Measurements from ENCODE around the gene PCP4. TPM values are rescaled to one million over a fixed set of nuclear protein-coding genes. Genes with fewer than 3 reads are reported as not detected.

PCP4 gene
- 100 to 1,000 TPM in 3 of 4 donors, 10 to 100 TPM in 1; 67.9 to 318 (median 238) TPM for total RNA-seq

DNA sequence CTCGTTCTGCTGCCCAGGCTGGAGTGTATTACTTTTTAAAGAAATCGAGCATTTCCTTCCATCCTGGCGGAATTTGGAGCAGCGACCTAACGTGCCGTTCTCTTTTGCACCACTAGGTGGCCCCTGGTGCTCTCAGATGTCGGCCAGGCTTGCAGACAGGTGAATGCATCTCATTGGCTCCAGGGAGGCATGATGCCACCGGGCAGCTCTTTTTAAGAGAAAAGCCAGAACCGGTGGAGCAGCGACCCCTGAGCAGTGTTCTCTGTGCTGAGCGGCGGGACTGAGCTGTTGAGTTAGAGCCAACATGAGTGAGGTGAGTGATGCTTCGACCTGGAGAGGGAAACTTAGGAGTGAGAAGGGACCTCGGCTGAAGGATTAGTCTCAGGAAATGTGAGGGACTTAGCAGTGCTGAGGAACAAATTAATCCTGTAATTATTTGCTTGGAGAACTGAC lies at the start of gene PCP4:
TSS of gene PCP4 (plus strand) at position 241 of the 453 bp plus-strand sequence. CDS start at position 305, 64 bp downstream.
- H3K27ac ChIP-seq, result peak within 1 kb of the TSS; percentile 96 to 99 (median 99)
- WGBS, 2 donors, result 2 to 4% methylated on average over 14 of the region's 14 CpGs
- peak within 1 kb of the TSS in 2 of 3 donors; percentile 16 to 20 for H3K4me3 ChIP-seq (replicated peaks in 1 of 3)
- H3K27me3 ChIP-seq, result no peaks in the 10 kb centered on the region
- intact Hi-C loops (cut with DNase I), result loop anchor here (5.0 kb wide), 1 partner anchor 45 kb away; no protein-coding TSS in a partner anchor
- no peaks in the 10 kb centered on the region for H3K9me3 ChIP-seq
- TF ChIP-seq POLR2A (IDR thresholded peaks at IDR 0.05), result peak; percentile 16 to 97
- TF ChIP-seq, protein P1, sequence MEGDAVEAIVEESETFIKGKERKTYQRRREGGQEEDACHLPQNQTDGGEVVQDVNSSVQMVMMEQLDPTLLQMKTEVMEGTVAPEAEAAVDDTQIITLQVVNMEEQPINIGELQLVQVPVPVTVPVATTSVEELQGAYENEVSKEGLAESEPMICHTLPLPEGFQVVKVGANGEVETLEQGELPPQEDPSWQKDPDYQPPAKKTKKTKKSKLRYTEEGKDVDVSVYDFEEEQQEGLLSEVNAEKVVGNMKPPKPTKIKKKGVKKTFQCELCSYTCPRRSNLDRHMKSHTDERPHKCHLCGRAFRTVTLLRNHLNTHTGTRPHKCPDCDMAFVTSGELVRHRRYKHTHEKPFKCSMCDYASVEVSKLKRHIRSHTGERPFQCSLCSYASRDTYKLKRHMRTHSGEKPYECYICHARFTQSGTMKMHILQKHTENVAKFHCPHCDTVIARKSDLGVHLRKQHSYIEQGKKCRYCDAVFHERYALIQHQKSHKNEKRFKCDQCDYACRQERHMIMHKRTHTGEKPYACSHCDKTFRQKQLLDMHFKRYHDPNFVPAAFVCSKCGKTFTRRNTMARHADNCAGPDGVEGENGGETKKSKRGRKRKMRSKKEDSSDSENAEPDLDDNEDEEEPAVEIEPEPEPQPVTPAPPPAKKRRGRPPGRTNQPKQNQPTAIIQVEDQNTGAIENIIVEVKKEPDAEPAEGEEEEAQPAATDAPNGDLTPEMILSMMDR (IDR thresholded peaks at IDR 0.05), result peak; percentile 69 to 99 (median 88)
- peak; percentile 93 to 95 for DNase-seq
- peaks cover 43 to 44% of the 10 kb centered on the region in 2 donors for H3K4me1 ChIP-seq
- no peaks in the 10 kb centered on the region for H3K36me3 ChIP-seq

DNA sequence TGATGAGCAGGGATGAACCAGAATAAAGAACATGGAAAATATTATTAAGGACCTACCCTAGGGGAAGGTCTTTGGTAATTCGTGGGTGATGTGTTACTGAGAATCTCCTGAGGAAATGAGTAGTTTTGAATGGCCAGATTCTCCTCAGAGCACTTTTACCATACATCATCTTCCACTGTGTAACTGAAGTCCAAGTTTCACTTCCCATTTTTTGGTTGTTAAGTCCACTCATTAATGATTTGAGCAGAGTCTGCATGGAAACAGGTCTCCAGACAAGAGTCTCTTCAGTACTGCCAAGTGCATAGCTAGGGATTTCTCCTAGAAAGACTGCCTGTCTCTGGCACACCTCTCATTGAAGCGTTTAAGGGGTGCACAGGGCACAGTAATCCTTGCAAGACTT lies 48.7 kb upstream of the PCP4 start:
- intact Hi-C loops (cut with DNase I), result no loop called here
- H3K27me3 ChIP-seq, result no peaks in the 10 kb centered on the region
- no peaks in the 10 kb centered on the region for H3K4me1 ChIP-seq
- 65 to 80% methylated on average over 2 of the region's 2 CpGs for WGBS, 2 donors
- H3K9me3 ChIP-seq, result no peaks in the 10 kb centered on the region
- TF ChIP-seq POLR2A (IDR thresholded peaks at IDR 0.05), result no peak
- TF ChIP-seq, protein P1 (IDR thresholded peaks at IDR 0.05), result no peak
- no peak overlapping the region for H3K4me3 ChIP-seq (replicated peaks in 1 of 3)
- no peaks in the 10 kb centered on the region for H3K36me3 ChIP-seq
- DNase-seq, result no peak
- H3K27ac ChIP-seq, result no peak overlapping the region

DNA sequence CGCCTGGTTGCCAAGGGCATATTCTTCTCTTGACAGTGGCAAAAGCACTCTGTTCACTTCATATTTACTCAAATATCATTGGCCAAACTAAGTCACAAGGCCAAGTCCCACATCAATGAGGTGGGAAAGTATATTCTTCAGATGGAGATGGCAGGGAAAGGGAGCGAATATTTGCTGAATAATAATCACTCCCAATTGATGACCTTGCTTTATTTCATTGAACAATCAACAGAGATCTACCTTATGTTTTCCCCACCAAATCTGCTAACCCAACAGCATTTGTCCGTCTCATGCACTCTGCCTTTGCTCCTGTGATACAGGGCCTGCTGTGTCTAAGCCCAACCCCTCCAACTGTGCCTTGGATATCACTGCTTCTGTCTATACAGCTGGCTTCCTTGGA lies 45.2 kb upstream of the PCP4 start:
- TF ChIP-seq, protein P1 (IDR thresholded peaks at IDR 0.05), result no peak
- no peak for TF ChIP-seq POLR2A (IDR thresholded peaks at IDR 0.05)
- no peaks in the 10 kb centered on the region for H3K36me3 ChIP-seq
- no peak overlapping the region for H3K4me3 ChIP-seq (replicated peaks in 1 of 3)
- intact Hi-C loops (cut with DNase I), result no loop called here
- WGBS, 2 donors, result 97 to 98% methylated on average over 3 of the region's 3 CpGs
- H3K27me3 ChIP-seq, result no peaks in the 10 kb centered on the region
- no peak for DNase-seq
- no peaks in the 10 kb centered on the region for H3K4me1 ChIP-seq
- no peak overlapping the region for H3K27ac ChIP-seq
- H3K9me3 ChIP-seq, result no peaks in the 10 kb centered on the region

DNA sequence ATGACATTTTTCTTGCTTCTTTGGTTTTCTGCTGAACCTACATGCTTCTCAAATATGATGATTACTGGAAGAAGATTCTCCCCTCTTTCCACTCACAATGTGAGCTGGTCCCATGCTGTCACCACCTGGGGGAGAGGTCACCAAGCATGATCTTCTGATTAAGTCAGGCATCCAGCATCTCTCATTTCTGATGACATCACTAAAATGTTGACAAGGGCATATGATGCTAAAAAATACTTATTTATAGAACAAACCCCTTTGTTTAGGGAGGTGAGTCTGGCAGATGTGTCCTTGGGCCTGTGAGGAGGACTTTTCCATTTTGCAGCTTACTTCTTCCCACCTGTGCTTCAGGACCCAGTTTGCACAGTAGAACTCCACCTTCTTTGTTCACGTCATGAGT lies 42.0 kb upstream of the PCP4 start:
- no peak for TF ChIP-seq POLR2A (IDR thresholded peaks at IDR 0.05)
- TF ChIP-seq, protein P1 (IDR thresholded peaks at IDR 0.05), result no peak
- intact Hi-C loops (cut with DNase I), result no loop called here
- 88 to 96% methylated on average over 1 of the region's 1 CpG for WGBS, 2 donors
- Histone ChIP-seq H3K4me3 (replicated peaks in 1 of 3) (no peak overlapping the region), H3K36me3 (no peaks in the 10 kb centered on the region), H3K27ac (no peak overlapping the region), H3K27me3 (no peaks in the 10 kb centered on the region), H3K4me1 (no peaks in the 10 kb centered on the region), H3K9me3 (no peaks in the 10 kb centered on the region)
- DNase-seq, result no peak

DNA sequence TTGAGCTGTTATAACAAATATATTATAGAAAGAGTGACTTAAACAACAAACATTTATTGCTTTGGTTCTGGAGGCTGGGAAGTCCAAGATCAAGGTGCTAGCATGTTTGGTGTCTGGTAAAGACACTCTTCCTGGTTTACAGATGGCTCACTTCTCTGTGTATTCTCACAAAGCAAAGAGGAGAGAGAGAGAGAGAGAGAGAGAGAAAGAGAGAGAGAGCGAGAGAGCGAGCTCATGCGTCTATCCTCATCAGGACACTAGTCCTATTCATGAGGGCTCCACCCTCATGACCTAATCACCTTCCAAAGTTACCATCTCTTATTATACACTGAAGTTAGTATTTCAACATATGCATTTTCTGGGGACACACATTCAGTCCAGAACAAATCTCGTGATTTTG lies 32.7 kb upstream of the PCP4 start:
- TF ChIP-seq POLR2A (IDR thresholded peaks at IDR 0.05), result no peak
- TF ChIP-seq, protein P1 (IDR thresholded peaks at IDR 0.05), result no peak
- DNase-seq, result no peak
- intact Hi-C loops (cut with DNase I), result no loop called here
- WGBS, 2 donors, result 77 to 93% methylated on average over 4 of the region's 4 CpGs
- H3K4me1 ChIP-seq, result no peaks in the 10 kb centered on the region
- H3K4me3 ChIP-seq (replicated peaks in 1 of 3), result no peak overlapping the region
- H3K36me3 ChIP-seq, result no peaks in the 10 kb centered on the region
- H3K9me3 ChIP-seq, result no peaks in the 10 kb centered on the region
- no peaks in the 10 kb centered on the region for H3K27me3 ChIP-seq
- no peak overlapping the region for H3K27ac ChIP-seq

Data from thyroid gland (tissue), 4 donors.